IMR-90 (cell line): ENCODE data around the gene ABR. TPM values are rescaled to one million over a fixed set of nuclear protein-coding genes. Genes with fewer than 3 reads are reported as not detected.
A peak's percentile ranks its signal among the peaks of the same experiment; 100 is the strongest.

Source experiments
- ATAC-seq: fragments of 200-7000 bp; cut with Tn5 transposase; 2 replicates; pipeline ENCODE4 v1.9.1; 2020; ENCODE audit warnings: low read depth, mild to moderate bottlenecking, moderate library complexity
- BruUV-seq: library from RNA; stranded (reverse); fragments of 400-500 nt; replicated peaks from 2 replicates; lab custom pipeline; 2021; lab: Mats Ljungman, UMichigan
- CTCF ChIA-PET: fragments of 300-600 bp; formaldehyde crosslinking; extraction: SDS; loops from one replicate; lab custom pipeline; 2021; ENCODE audit warnings: antibody characterized with exemption; lab: Yijun Ruan, JAX
- POLR2A ChIA-PET: fragments of 300-600 bp; sonication (Branson Sonifier 250); formaldehyde crosslinking; loops from one replicate; lab custom pipeline; 2022; ENCODE audit warnings: antibody characterized with exemption; ENCODE audit not compliant: unreplicated experiment; lab: Charles Lee
- DNase-seq: peaks from one replicate; pipeline ENCODE4 v3.0.0; 2013
- H2AFZ ChIP-seq: replicated peaks from 2 replicates; pipeline ENCODE3; 2013; ENCODE audit warnings: low read length, mild to moderate bottlenecking; ENCODE audit not compliant: poor library complexity
- H2AK5ac ChIP-seq: 2 replicates; pipeline ENCODE4 v1.6.1; 2013; ENCODE audit warnings: low read depth, low read length, inconsistent platforms
- H2AK9ac ChIP-seq: replicated peaks from 2 replicates; pipeline ENCODE3; 2013; ENCODE audit warnings: mild to moderate bottlenecking, low read depth, low read length, moderate library complexity; ENCODE audit not compliant: poor library complexity
- H2BK120ac ChIP-seq: 2 replicates; pipeline ENCODE4 v1.6.1; 2013; ENCODE audit warnings: low read depth, low read length, inconsistent platforms
- H2BK15ac ChIP-seq: 3 replicates; pipeline ENCODE4 v1.6.1; 2013; ENCODE audit warnings: low read depth, low read length, inconsistent platforms
- H2BK20ac ChIP-seq: 2 replicates; pipeline ENCODE4 v1.6.1; 2013; ENCODE audit warnings: low read depth, mild to moderate bottlenecking, inconsistent platforms, low read length, moderate library complexity
- H2BK5ac ChIP-seq: 2 replicates; pipeline ENCODE4 v1.6.1; 2013; ENCODE audit warnings: mild to moderate bottlenecking, low read depth, low read length, inconsistent platforms; ENCODE audit not compliant: poor library complexity, severe bottlenecking
- H3K14ac ChIP-seq: replicated peaks from 2 replicates; pipeline ENCODE4 v1.6.1; 2013; ENCODE audit warnings: low read depth, low read length, inconsistent platforms
- H3K18ac ChIP-seq: 2 replicates; pipeline ENCODE4 v1.6.1; 2013; ENCODE audit warnings: low read depth, low read length, control low read depth
- H3K23ac ChIP-seq: 2 replicates; pipeline ENCODE4 v1.6.1; 2013; ENCODE audit warnings: low read depth, low read length, inconsistent platforms
- H3K27ac ChIP-seq: 2 replicates; pipeline ENCODE4 v1.5.1; 2013; ENCODE audit warnings: mild to moderate bottlenecking, control low read depth, low read length; ENCODE audit not compliant: insufficient read depth
- H3K27me3 ChIP-seq: 2 replicates; pipeline ENCODE4 v1.6.1; 2013; ENCODE audit warnings: low read length; ENCODE audit not compliant: control insufficient read depth, insufficient read depth
- H3K36me3 ChIP-seq: 2 replicates; pipeline ENCODE4 v1.6.1; 2013; ENCODE audit warnings: low read length, mixed read lengths; ENCODE audit not compliant: control insufficient read depth, insufficient read depth
- H3K4ac ChIP-seq: 2 replicates; pipeline ENCODE4 v1.6.1; 2013; ENCODE audit warnings: low read depth, low read length, inconsistent platforms
- H3K4me1 ChIP-seq: 2 replicates; pipeline ENCODE4 v1.6.1; 2013; ENCODE audit warnings: low read length, mixed read lengths; ENCODE audit not compliant: control insufficient read depth, insufficient read depth
- H3K4me2 ChIP-seq: 2 replicates; pipeline ENCODE4 v1.6.1; 2013; ENCODE audit warnings: low read depth, mild to moderate bottlenecking, control low read depth, low read length, moderate library complexity
- H3K4me3 ChIP-seq: 2 replicates; pipeline ENCODE4 v1.5.1; 2013; ENCODE audit warnings: low read depth, mild to moderate bottlenecking, control low read depth, low read length, moderate library complexity; ENCODE audit not compliant: insufficient read depth
- H3K56ac ChIP-seq: 2 replicates; pipeline ENCODE4 v1.6.1; 2013; ENCODE audit warnings: low read length, inconsistent platforms; ENCODE audit not compliant: insufficient read depth; ENCODE audit errors: extremely low read depth
- H3K79me1 ChIP-seq, 2 experiments: 2 replicates each; pipeline ENCODE4 v1.6.1; 2013; ENCODE audit warnings: low read length in 2 of 2, inconsistent platforms in 1 of 2, low read depth in 1 of 2
- H3K9ac ChIP-seq: 2 replicates; pipeline ENCODE4 v1.6.1; 2013; ENCODE audit warnings: low read depth, low read length, control low read depth
- H3K9me1 ChIP-seq: 2 replicates; pipeline ENCODE4 v1.6.1; 2013; ENCODE audit warnings: low read length, inconsistent platforms; ENCODE audit not compliant: insufficient read depth
- H3K9me3 ChIP-seq: 2 replicates; pipeline ENCODE4 v1.6.1; 2013; ENCODE audit warnings: low read length; ENCODE audit not compliant: control insufficient read depth, insufficient read depth
- H4K20me1 ChIP-seq: 2 replicates; pipeline ENCODE4 v1.6.1; 2013; ENCODE audit warnings: low read length, inconsistent platforms; ENCODE audit not compliant: insufficient read depth
- H4K5ac ChIP-seq: 2 replicates; pipeline ENCODE4 v1.6.1; 2013; ENCODE audit warnings: mild to moderate bottlenecking, low read depth, low read length, control low read depth
- H4K8ac ChIP-seq, 2 experiments: 2 replicates each; pipeline ENCODE4 v1.6.1; 2013; ENCODE audit warnings: low read depth in 2 of 2, low read length in 2 of 2, control low read depth in 1 of 2, inconsistent platforms in 1 of 2
- H4K91ac ChIP-seq: 2 replicates; pipeline ENCODE4 v1.6.1; 2013; ENCODE audit warnings: low read depth, low read length, inconsistent platforms; ENCODE audit not compliant: insufficient read depth
- CHD1 ChIP-seq: IDR thresholded peaks from 2 replicates; pipeline ENCODE4 v1.6.1; 2012; ENCODE audit warnings: low read depth, low read length, improper control_type of control experiment
- CTCF ChIP-seq: conservative IDR thresholded peaks from 2 replicates; pipeline ENCODE4 v1.5.1; 2012; ENCODE audit warnings: mild to moderate bottlenecking, low read depth, low read length, improper control_type of control experiment
- MXI1 ChIP-seq: IDR thresholded peaks from 2 replicates; pipeline ENCODE4 v1.6.1; 2012; ENCODE audit warnings: low read depth, mild to moderate bottlenecking, low read length, moderate library complexity, borderline replicate concordance
- POLR2A ChIP-seq: IDR thresholded peaks from 2 replicates; pipeline ENCODE4 v1.6.1; 2012; ENCODE audit warnings: mild to moderate bottlenecking, low read depth, low read length
- RAD21 ChIP-seq: IDR thresholded peaks from 2 replicates; pipeline ENCODE4 v1.6.1; 2012; ENCODE audit warnings: low read length, improper control_type of control experiment
- RFX5 ChIP-seq: IDR thresholded peaks from 2 replicates; pipeline ENCODE4 v1.8.0; 2012; ENCODE audit warnings: low read depth, mild to moderate bottlenecking, low read length, moderate library complexity
- SMC3 ChIP-seq: fragments of 150-350 bp; IDR thresholded peaks from 2 replicates; pipeline ENCODE4 v1.6.1; 2016; ENCODE audit warnings: low read depth, mild to moderate bottlenecking, antibody characterized with exemption, low read length, moderate library complexity
- WGBS, 2 experiments: methylation state at CpG; one replicate each; pipeline versions ENCODE4 v1.1.5 to v1.1.7; 2013; ENCODE audit warnings: missing lambda C conversion rate in 2 of 2; ENCODE audit not compliant: insufficient read length in 1 of 2; ENCODE audit errors: extremely low coverage in 2 of 2; 5-methylcytosine and 5-hydroxymethylcytosine counted together
- dilution Hi-C: fragments of 300-500 bp; cut with HindIII; formaldehyde crosslinking; loops from one replicate; pipeline ENCODE4 v1.14.3; 2018; ENCODE audit warnings: low sequenced_read_pairs; ENCODE audit not compliant: unreplicated experiment
- in situ Hi-C: fragments of 300-500 bp; cut with MboI; formaldehyde crosslinking; loops from 3 replicates; pipeline ENCODE4 v1.14.3; 2019; ENCODE audit warnings: low sequenced_read_pairs, inconsistent platforms, mixed read lengths
- intact Hi-C: fragments of 100-400 bp; cut with micrococcal nuclease; formaldehyde crosslinking; loops from 2 replicates; pipeline ENCODE4 v1.10.0; 2022
- polyA plus RNA-seq, 3 experiments: library from polyadenylated mRNA; depleted of rRNA; stranded (reverse); fragments of >200 nt; gene quantifications; 2 replicates each; pipeline ENCODE4 v1.2.3, GENCODE V29; 2012; ENCODE audit warnings: low replicate concordance in 1 of 3
- total RNA-seq: library from RNA; depleted of rRNA; stranded (reverse); fragments of >200 nt; gene quantifications from 2 replicates; pipeline ENCODE4 v1.2.3, GENCODE V29; 2012

The ABR gene
- total and polyA plus RNA-seq, 2 of the 4 experiments (the other 2 are of a cell fraction), result 28.3 to 79.7 TPM

- no peaks in the 10 kb centered on the region for H3K4me1 ChIP-seq
- dilution Hi-C loops, result no loop called here
- intact Hi-C loops, result no loop called here
- H2AK5ac ChIP-seq, result no peak overlapping the region
- POLR2A ChIA-PET, result interaction anchor here (0.5 kb wide), 1 partner anchor 31 kb away, joined by 3 read pairs; no protein-coding TSS in a partner anchor
- H3K4ac ChIP-seq, result no peak overlapping the region
- peaks cover 14 to 49% of the 10 kb centered on the region in 2 experiments for H3K79me1 ChIP-seq
- peaks cover 10% of the 10 kb centered on the region for H4K20me1 ChIP-seq
- no peak overlapping the region for H2BK20ac ChIP-seq
- no peak overlapping the region for H3K4me3 ChIP-seq
- H2AK9ac ChIP-seq, result peak overlapping the region; percentile 48
- BruUV-seq, result no TSS peak
- ATAC-seq (no peak), DNase-seq (no peak)
- H3K18ac ChIP-seq, result no peak overlapping the region
- no peak overlapping the region for H2BK15ac ChIP-seq
- H2BK5ac ChIP-seq, result no peak overlapping the region
- H4K91ac ChIP-seq, result no peak overlapping the region
- WGBS, 2 experiments, result 97% methylated on average over 6 of the region's 14 CpGs; no CpG with 5 or more reads in 1 of the 2 experiments
- H3K27ac ChIP-seq, result no peak overlapping the region
- in situ Hi-C loops, result no loop called here
- no peak overlapping the region for H4K8ac ChIP-seq
- no peak overlapping the region for H3K9ac ChIP-seq
- no peak overlapping the region for H2BK120ac ChIP-seq
- no peak overlapping the region for H3K56ac ChIP-seq
- peaks cover 56% of the 10 kb centered on the region for H3K36me3 ChIP-seq
- H3K27me3 ChIP-seq, result no peaks in the 10 kb centered on the region
- no peak overlapping the region for H4K5ac ChIP-seq
- CTCF ChIA-PET, result no interaction called here
- TF ChIP-seq POLR2A (no peak), CTCF (no peak), CHD1 (no peak), RFX5 (no peak), SMC3 (no peak), MXI1 (no peak), RAD21 (no peak)
- H3K9me3 ChIP-seq, result no peaks in the 10 kb centered on the region
- no peak overlapping the region for H3K23ac ChIP-seq
- H3K14ac ChIP-seq, result no peak overlapping the region
- no peak overlapping the region for H2AFZ ChIP-seq
- no peak overlapping the region for H3K4me2 ChIP-seq
- H3K9me1 ChIP-seq, result no peaks in the 10 kb centered on the region
These were observed 87.9 kb downstream of the ABR start for GRCh38 chr17:1091900-1092299.
